Endometrial microvascular endothelial cells (primary cell): Measurements from ENCODE around the gene CNTNAP5. TPM values are rescaled to one million over a fixed set of nuclear protein-coding genes. Genes with fewer than 3 reads are reported as not detected.

ENCODE experiments used
- in situ Hi-C: cut with HindIII; loops from 2 replicates; pipeline ENCODE4 v1.10.0; 2017; ENCODE audit warnings: low sequenced_read_pairs, low pct_unique_long_range_greater_than_20kb; ENCODE audit errors: inconsistent ontology term
- total RNA-seq: library from RNA; depleted of rRNA; stranded (reverse); fragments of >200 nt; gene quantifications from one replicate; pipeline ENCODE4 v1.2.3, GENCODE V29; 2015; ENCODE audit errors: inconsistent ontology term

The CNTNAP5 gene
- total RNA-seq, 1 donor from 2014 or later = not detected

- in situ Hi-C loops = no loop called here
These were observed 585.8 kb downstream of the CNTNAP5 start for GRCh38 chr2:124610866-124611265.

- in situ Hi-C loops = no loop called here
These were observed 598.5 kb downstream of the CNTNAP5 start for GRCh38 chr2:124623560-124623959.

DNA sequence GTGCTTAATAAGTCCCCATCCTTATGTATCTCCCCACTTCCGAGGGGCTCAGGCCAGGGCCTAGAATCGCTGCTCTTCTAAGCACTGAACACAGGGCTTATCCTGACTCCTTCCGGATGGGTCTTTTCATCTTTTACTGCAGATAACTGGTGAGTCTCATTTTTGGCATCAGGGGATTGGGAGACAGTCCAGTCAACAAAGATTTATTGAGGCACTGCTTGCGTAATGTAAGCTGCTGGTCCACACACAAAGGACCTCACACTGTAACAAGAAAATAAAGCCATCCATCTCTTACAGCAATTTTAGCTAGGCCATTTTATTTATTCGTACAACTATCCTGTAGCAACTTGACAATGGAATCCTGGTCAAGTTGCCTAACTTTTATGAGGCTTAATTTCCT, 600.5 kb downstream of the CNTNAP5 start:
- in situ Hi-C loops = no loop called here

DNA sequence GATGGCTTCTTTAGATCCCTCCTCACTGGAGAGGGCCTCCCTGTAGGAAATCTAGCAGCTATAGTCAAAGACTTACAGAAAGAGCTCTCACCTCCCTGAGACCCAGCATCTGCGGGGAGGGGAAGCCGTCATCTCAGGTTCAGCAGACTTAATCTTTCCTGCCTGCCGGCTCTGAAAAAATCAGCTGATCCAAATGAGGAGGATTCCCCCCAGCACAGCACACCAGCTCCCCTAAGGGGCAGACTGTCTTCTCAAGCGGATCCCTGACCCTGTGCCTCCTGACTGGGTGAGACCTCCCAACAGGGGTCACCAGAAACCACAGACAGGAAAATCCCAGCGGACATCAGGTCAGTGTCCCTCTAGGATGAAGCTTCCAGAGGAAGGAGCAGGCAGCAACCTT, 601.9 kb downstream of the CNTNAP5 start:
- in situ Hi-C loops = no loop called here

GRCh38 chr2:124633812-124634211, 608.7 kb downstream of the CNTNAP5 start:
- in situ Hi-C loops = no loop called here

DNA sequence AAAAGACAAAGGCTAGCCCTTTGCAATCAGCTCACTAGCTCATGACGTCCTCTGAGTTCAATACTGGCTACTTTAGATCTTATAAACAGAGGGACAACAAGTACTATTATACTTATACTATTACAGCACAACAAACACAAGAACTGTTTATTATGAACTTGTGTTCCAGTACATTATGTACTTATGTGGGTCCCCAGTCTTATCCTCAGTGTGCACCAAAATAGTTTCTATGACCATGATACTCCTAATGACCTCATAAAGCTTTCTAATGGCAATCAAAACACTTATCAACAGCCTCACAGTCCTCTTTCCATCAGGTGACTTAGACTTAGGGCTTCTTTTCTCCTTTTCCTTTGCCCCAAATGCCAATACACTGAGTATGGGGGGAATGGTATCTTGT, 614.4 kb downstream of the CNTNAP5 start:
- in situ Hi-C loops = no loop called here

GRCh38 chr2:124640221-124640750, 615.2 kb downstream of the CNTNAP5 start:
- in situ Hi-C loops = no loop called here

GRCh38 chr2:124646166-124646815, 621.2 kb downstream of the CNTNAP5 start:
- in situ Hi-C loops = no loop called here

DNA sequence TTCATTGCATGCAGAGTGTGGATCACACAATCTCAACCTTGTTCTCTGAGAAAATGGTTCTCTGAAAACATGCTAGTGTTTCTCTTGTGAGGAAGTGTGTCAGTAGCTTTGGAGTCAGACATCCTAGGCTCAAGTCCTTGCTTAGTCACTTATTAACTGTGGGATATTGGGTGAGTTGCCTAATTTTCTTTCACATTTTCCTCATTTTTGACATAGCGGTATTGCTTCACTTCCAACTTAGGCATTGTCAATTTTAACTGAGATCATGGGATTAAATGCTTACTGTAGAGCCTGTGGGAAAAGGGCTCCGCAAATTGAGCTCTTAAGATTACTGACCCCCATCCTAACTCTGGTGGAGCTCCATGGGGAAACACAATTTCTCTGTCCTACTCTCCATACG, 622.2 kb downstream of the CNTNAP5 start:
- in situ Hi-C loops = no loop called here

DNA sequence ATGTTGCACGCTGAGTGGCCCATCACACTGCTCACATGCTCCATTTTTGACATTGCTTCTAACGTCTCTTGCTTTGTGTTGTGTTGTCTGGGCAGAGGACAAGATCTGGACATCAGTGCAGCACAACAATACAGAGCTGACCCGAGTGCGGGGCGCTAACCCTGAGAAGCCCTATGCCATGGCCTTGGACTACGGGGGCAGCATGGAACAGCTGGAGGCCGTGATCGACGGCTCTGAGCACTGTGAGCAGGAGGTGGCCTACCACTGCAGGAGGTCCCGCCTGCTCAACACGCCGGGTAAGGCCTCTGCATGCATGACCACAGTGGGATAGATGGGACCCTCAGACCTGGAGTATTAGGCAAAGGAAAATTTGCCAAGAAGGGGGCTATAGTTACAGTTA, 622.6 kb downstream of the CNTNAP5 start:
- in situ Hi-C loops = no loop called here

- in situ Hi-C loops = no loop called here
These were observed 623.9 kb downstream of the CNTNAP5 start for GRCh38 chr2:124649001-124649400.

DNA sequence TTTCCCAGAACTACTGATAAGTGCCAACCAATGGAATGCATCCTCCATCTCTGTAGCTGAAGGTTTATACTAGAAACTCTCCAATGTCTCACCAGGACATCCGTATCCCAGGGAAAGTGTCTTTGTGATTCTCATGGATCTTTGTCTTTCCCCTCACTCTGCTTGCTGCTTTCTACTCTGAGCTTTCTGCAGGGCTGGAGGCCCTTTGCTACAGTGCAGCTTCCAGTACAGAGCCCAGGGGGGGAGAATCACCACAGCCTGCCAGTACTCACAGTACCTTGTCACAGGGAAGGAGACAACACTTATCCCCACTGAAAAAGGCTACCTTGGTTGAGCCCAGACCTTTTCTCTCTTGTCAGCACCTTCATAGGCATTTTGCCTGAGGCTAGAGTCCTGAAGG, 627.0 kb downstream of the CNTNAP5 start:
- in situ Hi-C loops = no loop called here

- in situ Hi-C loops = no loop called here
These were observed 633.3 kb downstream of the CNTNAP5 start for GRCh38 chr2:124658373-124658772.

DNA sequence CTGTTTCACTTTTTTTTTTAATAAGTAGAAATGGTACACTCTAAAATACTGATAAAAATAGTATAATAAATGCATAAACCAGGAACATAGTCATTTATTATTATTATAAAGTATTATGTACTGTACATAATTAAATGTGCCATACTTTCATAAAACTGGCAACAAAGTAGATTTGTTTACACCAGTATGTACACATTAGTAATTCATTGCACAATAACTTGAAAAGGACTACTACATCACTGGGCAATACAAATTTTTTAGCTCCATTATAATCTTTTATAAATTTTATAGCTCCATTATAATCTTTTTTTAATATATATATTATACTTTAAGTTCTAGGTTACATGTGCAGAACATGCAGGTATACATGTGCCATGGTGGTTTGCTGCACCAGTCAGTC, 636.5 kb downstream of the CNTNAP5 start:
- in situ Hi-C loops = no loop called here

GRCh38 chr2:124662946-124663644, 638.0 kb downstream of the CNTNAP5 start:
- in situ Hi-C loops = no loop called here

DNA sequence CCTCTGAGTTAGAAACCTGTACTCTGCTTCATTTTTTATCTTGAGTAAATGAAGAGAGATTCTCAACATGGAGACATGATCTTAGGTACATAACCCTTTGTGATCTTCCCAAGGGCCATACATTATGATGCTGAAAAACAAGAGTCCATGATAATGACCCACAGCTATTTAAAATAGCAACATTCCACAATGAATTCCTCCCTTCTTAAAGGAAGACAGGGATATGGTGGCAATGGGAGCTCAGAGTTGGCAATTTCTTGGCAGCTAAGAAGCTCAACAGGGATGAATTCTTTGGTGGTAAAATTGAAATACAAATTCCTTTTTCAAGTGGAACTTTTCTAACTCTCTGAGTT, 638.5 kb downstream of the CNTNAP5 start:
- in situ Hi-C loops = no loop called here

DNA sequence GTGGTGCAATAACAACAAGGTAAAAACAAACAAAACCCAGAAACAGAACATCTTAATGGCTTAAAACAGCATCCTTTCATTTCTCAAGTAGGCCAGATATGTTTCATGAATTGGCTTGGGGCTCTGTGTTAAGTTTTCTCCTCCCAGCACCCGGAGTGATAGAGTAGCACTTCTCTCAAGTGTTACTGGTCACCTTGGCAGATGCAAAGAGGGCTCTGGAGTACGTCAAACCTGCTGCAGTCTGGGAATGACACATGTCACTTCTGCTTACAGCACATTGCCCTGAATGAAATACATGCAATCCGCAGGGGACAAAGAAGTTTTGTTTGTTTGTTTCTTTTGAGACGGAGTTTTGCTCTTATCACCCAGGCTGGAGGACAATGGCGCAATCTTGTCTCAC, 639.3 kb downstream of the CNTNAP5 start:
- in situ Hi-C loops = no loop called here

GRCh38 chr2:124666976-124667375, 641.9 kb downstream of the CNTNAP5 start:
- in situ Hi-C loops = no loop called here

DNA sequence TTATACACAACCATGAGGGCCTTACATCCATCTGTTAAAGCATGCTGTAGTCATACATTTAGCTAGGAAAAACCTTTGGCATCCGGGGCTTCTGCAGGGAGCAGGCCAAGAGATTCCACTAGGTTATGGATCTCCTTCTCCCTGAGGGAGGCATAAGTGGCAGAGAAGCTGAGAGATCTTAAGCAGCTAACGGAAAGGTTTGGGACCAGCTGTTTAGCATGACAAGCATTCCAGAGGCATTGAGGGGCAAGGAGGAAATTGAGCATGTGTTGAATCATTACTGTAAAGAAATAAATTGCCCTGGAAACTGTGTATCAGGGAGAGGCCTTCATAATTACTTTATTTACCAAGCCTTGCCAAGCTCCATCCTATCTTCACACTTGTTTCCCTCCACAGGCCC, 643.1 kb downstream of the CNTNAP5 start:
- in situ Hi-C loops = no loop called here

GRCh38 chr2:124670187-124670586, 645.1 kb downstream of the CNTNAP5 start:
- in situ Hi-C loops = no loop called here

- in situ Hi-C loops = no loop called here
These were observed 653.0 kb downstream of the CNTNAP5 start for GRCh38 chr2:124678043-124678442.
